Spleen (tissue), 11 donors: Measurements from ENCODE around the gene LGALSL. TPM values are rescaled to one million over a fixed set of nuclear protein-coding genes. Genes with fewer than 3 reads are reported as not detected.

Experiments
- DNase-seq: peaks from one replicate; pipeline ENCODE4 v3.0.0-alpha.2; 2020
- H3K27ac ChIP-seq, 8 donors: fragments of 200-600 bp; sonication (generic) in 7 of 8; 1 replicate in 4 of 8; 2 replicates in 4 of 8; pipeline versions ENCODE4 v1.5.0 to v1.8.0; 2016 to 2021; ENCODE audit warnings: inconsistent platforms in 4 of 8, mild to moderate bottlenecking in 4 of 8, moderate library complexity in 1 of 8
- H3K27me3 ChIP-seq, 7 donors: fragments of 200-600 bp; sonication (generic) in 6 of 7; replicated peaks in 1 of 7; 1 replicate in 4 of 7; 2 replicates in 3 of 7; pipeline versions ENCODE4 v1.5.0 to v1.8.0; 2016 to 2021; ENCODE audit warnings: inconsistent platforms in 3 of 7, mild to moderate bottlenecking in 1 of 7
- H3K36me3 ChIP-seq, 6 donors: fragments of 200-600 bp; sonication (generic) in 5 of 6; 1 replicate in 4 of 6; 2 replicates in 2 of 6; pipeline versions ENCODE4 v1.5.0 to v1.8.0; 2016 to 2021; ENCODE audit warnings: inconsistent platforms in 2 of 6
- H3K4me1 ChIP-seq, 6 donors: fragments of 200-600 bp; sonication (generic) in 5 of 6; 1 replicate in 3 of 6; 2 replicates in 3 of 6; pipeline versions ENCODE4 v1.5.0 to v1.8.0; 2016 to 2021; ENCODE audit warnings: inconsistent platforms in 3 of 6
- H3K4me3 ChIP-seq, 8 donors: fragments of 200-600 bp; sonication (generic) in 7 of 8; 1 replicate in 4 of 8; 2 replicates in 4 of 8; pipeline versions ENCODE4 v1.5.0 to v1.8.0; 2016 to 2021; ENCODE audit warnings: inconsistent platforms in 4 of 8, mild to moderate bottlenecking in 4 of 8, moderate library complexity in 2 of 8
- H3K9me3 ChIP-seq, 8 donors: fragments of 200-600 bp; sonication (generic) in 7 of 8; 1 replicate in 4 of 8; 2 replicates in 4 of 8; pipeline versions ENCODE4 v1.5.0 to v1.8.0; 2016 to 2021; ENCODE audit warnings: inconsistent platforms in 4 of 8
- POLR2A ChIP-seq, 3 donors: fragments of 450-650 bp; IDR thresholded peaks; one replicate each; pipeline ENCODE4 v1.5.1; 2017; ENCODE audit warnings: antibody characterized with exemption in 3 of 3, mild to moderate bottlenecking in 1 of 3
- POLR2AphosphoS5 ChIP-seq, 3 donors: sonication (generic); formaldehyde crosslinking; IDR thresholded peaks; one replicate each; pipeline ENCODE4 v1.5.1; 2017; ENCODE audit warnings: antibody characterized with exemption in 3 of 3
- WGBS, 5 donors: extraction: QIAGEN DNeasy Blood & Tissue Kit in 3 of 5; methylation state at CpG; one replicate each; pipeline versions ENCODE4 v1.1.5 to v1.1.7; 2013 to 2018; 5-methylcytosine and 5-hydroxymethylcytosine counted together
- intact Hi-C: fragments of 100-400 bp; cut with DNase I; formaldehyde crosslinking; loops from one replicate; pipeline ENCODE4 v1.15.0; 2023; ENCODE audit warnings: low total_unique reads
- polyA plus RNA-seq, 3 donors: library from polyadenylated mRNA; stranded (reverse); fragments of 200-250 nt; gene quantifications; one replicate each; pipeline ENCODE4 v1.2.1, GENCODE V29; 2013
- total RNA-seq, 7 donors: library from RNA; depleted of rRNA in 3 of 7; stranded (reverse); fragments of >200 nt in 3 of 7; fragmentation: NEBNext Ultra II Directional in 4 of 7; extraction: Animal tissue kit (Norgen Biotek cat#: 25700) in 4 of 7; gene quantifications; one replicate each; pipeline versions ENCODE4 v1.1.0 to v1.2.1, GENCODE V29; 2016 to 2021
- TF ChIP-seq, protein P1 (sequence below), 11 experiments: fragments of 200-600 bp in 7 of 11; fragments of 450-650 bp in 4 of 11; sonication (generic) in 4 of 11; IDR thresholded peaks in 8 of 11; conservative IDR thresholded peaks in 3 of 11; 1 replicate in 7 of 11; 2 replicates in 4 of 11; pipeline versions ENCODE4 v1.4.0 to v1.8.0; 2016 to 2021; ENCODE audit warnings: antibody characterized with exemption in 11 of 11, inconsistent platforms in 4 of 11, mild to moderate bottlenecking in 1 of 11
- donor health status: healthy with polysubstance abuse.
- donor health status: DM: no; HTN: no; CAD: no; lungs with moderate emphysema.
- donor health status: DM: no; HTN: no; CAD: no.
- donor health status: Bipolar disorder and iron deficiency.
- donor health status: healthy.
- donor health status: DM: no; HTN: no; CAD: no.
- donor health status: DM: yes; HTN: yes; CAD: no.

The LGALSL gene
- total and polyA plus RNA-seq, 10 donors: 2.4 to 16.6 (median 12.7) TPM

DNA sequence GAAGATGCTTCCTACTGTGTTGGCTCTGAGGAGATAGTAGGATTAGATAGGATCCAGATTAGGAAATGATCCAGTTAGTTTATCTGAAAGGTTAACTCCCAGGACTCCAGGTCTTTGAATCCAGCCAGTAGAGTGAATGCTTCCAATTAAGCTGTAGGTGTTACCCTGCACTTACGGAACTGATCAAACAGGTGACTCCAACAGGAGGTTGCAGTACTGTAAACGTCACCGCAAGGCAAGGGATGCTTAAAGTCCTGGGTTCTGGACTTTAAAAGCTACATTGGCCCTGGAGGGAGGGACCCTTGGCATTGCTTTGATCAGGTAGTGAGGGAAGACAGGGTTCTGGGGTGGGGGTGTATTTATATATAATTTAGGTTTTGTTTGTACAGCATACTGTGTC lies 5.6 kb downstream of the LGALSL start:
- Histone ChIP-seq H3K9me3 (no peaks in the 10 kb centered on the region), H3K4me1 (peaks cover 0 to 18% (median 11%) of the 10 kb centered on the region in 6 donors), H3K27ac (no peak overlapping the region), H3K27me3 (peaks cover 0 to 5% (median 0%) of the 10 kb centered on the region in 7 donors), H3K36me3 (peaks cover 0 to 44% (median 0%) of the 10 kb centered on the region in 6 donors), H3K4me3 (no peak overlapping the region)
- TF ChIP-seq POLR2AphosphoS5 (IDR thresholded peaks at IDR 0.05) (no peak), POLR2A (IDR thresholded peaks at IDR 0.05) (no peak)
- TF ChIP-seq, protein P1, sequence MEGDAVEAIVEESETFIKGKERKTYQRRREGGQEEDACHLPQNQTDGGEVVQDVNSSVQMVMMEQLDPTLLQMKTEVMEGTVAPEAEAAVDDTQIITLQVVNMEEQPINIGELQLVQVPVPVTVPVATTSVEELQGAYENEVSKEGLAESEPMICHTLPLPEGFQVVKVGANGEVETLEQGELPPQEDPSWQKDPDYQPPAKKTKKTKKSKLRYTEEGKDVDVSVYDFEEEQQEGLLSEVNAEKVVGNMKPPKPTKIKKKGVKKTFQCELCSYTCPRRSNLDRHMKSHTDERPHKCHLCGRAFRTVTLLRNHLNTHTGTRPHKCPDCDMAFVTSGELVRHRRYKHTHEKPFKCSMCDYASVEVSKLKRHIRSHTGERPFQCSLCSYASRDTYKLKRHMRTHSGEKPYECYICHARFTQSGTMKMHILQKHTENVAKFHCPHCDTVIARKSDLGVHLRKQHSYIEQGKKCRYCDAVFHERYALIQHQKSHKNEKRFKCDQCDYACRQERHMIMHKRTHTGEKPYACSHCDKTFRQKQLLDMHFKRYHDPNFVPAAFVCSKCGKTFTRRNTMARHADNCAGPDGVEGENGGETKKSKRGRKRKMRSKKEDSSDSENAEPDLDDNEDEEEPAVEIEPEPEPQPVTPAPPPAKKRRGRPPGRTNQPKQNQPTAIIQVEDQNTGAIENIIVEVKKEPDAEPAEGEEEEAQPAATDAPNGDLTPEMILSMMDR (IDR thresholded peaks at IDR 0.05 in 8 of 11, conservative IDR thresholded peaks at IDR 0.05 in 3 of 11): no peak
- WGBS, 5 donors: 95 to 98% (median 97%) methylated on average over 3 of the region's 3 CpGs
- no peak for DNase-seq
- intact Hi-C loops: no loop called here

DNA sequence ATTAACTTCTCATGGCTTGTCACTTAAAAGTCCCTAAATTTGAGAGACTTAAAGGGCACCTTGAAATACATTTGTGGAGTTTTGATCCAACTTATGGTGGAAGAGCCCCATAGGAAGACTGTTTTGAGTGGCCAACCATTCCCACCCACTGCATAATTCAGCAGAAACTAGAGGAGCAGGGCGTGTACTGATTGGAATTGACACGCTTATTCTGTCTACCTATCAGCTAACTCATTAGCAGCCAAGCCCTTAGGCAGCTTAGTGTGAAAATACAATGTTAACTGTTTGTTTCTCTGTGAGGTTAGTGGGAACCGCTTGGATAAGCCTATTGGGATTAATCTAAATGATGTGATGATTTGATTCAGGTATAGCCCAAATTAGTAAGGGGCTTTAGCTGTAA lies 6.4 kb downstream of the LGALSL start:
- WGBS, 5 donors: 45 to 95% (median 74%) methylated on average over 3 of the region's 3 CpGs
- intact Hi-C loops: no loop called here
- H3K36me3 ChIP-seq: peaks cover 0 to 44% (median 0%) of the 10 kb centered on the region in 6 donors
- TF ChIP-seq, protein P1 (IDR thresholded peaks at IDR 0.05 in 8 of 11, conservative IDR thresholded peaks at IDR 0.05 in 3 of 11): no peak
- TF ChIP-seq POLR2A (IDR thresholded peaks at IDR 0.05) (no peak), POLR2AphosphoS5 (IDR thresholded peaks at IDR 0.05) (no peak)
- H3K4me3 ChIP-seq: no peak overlapping the region
- no peaks in the 10 kb centered on the region for H3K9me3 ChIP-seq
- no peaks in the 10 kb centered on the region for H3K27me3 ChIP-seq
- peaks cover 0 to 10% (median 4%) of the 10 kb centered on the region in 6 donors for H3K4me1 ChIP-seq
- DNase-seq: no peak
- no peak overlapping the region for H3K27ac ChIP-seq

DNA sequence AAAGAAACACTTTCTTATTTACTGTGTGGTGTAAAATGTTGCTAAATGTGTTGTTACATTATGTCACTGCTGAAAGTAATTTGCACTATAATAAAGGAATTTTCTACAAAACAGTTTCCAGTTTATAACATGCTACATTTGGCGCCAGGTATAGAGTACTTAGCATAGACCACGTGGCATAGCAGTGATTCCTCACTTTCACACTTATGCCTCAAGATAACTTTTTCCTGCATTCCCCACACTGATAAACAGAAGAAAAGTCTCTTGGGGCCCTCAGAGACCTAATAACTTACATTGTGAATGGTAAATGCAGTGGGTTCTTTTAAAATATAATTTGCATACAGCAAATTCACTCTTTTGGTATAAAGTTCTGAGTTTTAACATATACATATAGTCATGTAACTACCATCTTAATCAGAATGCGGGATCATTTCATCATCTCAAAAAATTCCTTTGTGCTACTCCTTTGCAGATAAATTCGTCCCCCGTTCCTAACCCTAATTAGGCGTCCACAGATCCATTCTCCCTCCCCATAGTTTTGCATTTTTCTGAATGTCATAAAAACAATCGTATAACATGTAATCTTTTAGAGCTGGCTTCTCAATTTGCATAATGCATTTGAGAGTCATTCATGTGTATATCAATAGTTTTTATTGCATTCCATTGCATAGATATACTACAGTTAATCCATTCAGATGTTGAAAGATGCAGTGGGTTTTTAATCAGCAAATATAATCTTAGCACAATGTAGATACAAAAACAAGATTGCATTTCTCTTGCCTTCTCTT lies 7.5 kb downstream of the LGALSL start:
- TF ChIP-seq POLR2AphosphoS5 (IDR thresholded peaks at IDR 0.05): no peak
- TF ChIP-seq, protein P1 (IDR thresholded peaks at IDR 0.05 in 8 of 11, conservative IDR thresholded peaks at IDR 0.05 in 3 of 11): no peak
- no peak for TF ChIP-seq POLR2A (IDR thresholded peaks at IDR 0.05)
- DNase-seq: no peak
- H3K27me3 ChIP-seq: no peaks in the 10 kb centered on the region
- H3K36me3 ChIP-seq: peaks cover 0 to 41% (median 0%) of the 10 kb centered on the region in 6 donors
- no peaks in the 10 kb centered on the region for H3K9me3 ChIP-seq
- H3K4me1 ChIP-seq: no peaks in the 10 kb centered on the region
- WGBS, 5 donors: 85 to 91% (median 90%) methylated on average over 7 of the region's 7 CpGs
- intact Hi-C loops: no loop called here
- no peak overlapping the region for H3K27ac ChIP-seq
- no peak overlapping the region for H3K4me3 ChIP-seq

DNA sequence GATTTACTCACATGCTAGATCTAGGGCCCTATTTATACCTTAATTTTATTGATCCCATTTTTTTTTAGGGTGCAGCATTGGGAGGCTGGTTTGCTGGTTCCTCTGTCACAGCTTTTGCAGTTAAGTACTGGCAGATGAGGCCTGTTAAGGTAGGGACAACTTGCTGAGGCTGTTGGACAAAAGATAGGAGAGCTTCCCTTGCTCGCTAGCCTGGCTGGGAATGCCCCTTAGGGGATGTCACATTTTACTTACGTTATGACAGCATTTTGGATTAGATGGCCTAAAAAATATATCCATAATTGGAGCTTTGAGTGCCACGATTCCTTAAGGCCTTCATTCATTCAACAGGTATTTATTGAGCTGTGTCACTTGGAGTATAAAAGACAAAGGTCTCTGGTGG lies 8.2 kb downstream of the LGALSL start:
- H3K27me3 ChIP-seq: no peaks in the 10 kb centered on the region
- no peak overlapping the region for H3K27ac ChIP-seq
- peaks cover 0 to 34% (median 0%) of the 10 kb centered on the region in 6 donors for H3K36me3 ChIP-seq
- no peak for DNase-seq
- peaks cover 0 to 4% (median 0%) of the 10 kb centered on the region in 6 donors for H3K4me1 ChIP-seq
- no peaks in the 10 kb centered on the region for H3K9me3 ChIP-seq
- WGBS, 5 donors: 82 to 91% (median 90%) methylated on average over 3 of the region's 3 CpGs
- TF ChIP-seq POLR2AphosphoS5 (IDR thresholded peaks at IDR 0.05): no peak
- TF ChIP-seq POLR2A (IDR thresholded peaks at IDR 0.05): no peak
- TF ChIP-seq, protein P1 (IDR thresholded peaks at IDR 0.05 in 8 of 11, conservative IDR thresholded peaks at IDR 0.05 in 3 of 11): no peak
- intact Hi-C loops: no loop called here
- no peak overlapping the region for H3K4me3 ChIP-seq
